IPS-NIHi11 (cell line): ENCODE measurements around the gene NGDN.
"Not testable (repeated sequence)": the region's sequence is repeated elsewhere in the genome, so short reads cannot be mapped to it uniquely, and the experiment has no call there.

Experiments
- DNase-seq: peaks from one replicate; pipeline ENCODE4 v3.0.0; 2012; ENCODE audit warnings: mixed read lengths, low spot score

NGDN gene

GRCh38 chr14:23439107-23439835, 30.2 kb upstream of the NGDN start:
- no peak for DNase-seq

GRCh38 chr14:23441076-23441475, 28.4 kb upstream of the NGDN start:
- no peak for DNase-seq

- DNase-seq = peak; percentile 61
Observed at GRCh38 chr14:23442721-23443356, 26.7 kb upstream of the NGDN start.

DNA sequence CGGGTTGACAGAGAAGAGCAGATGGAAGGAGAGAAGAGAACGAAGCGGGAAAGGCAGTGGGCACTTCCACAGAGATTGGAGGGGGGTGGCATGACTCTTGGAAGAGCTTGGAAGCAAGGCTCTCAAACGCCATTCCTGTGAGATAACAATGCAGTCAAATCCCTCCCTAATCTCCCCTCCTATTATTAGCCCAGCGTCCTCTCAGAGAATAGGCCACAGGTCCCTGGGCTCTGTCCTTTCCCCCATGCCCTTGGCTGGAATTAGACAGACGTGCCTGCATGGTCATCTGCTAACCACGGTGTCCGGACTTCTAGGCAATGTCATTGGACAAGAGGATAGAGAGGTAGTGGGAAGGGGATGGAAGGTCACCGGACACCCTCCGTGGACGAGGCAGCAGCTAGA, 26.1 kb upstream of the NGDN start:
- DNase-seq = no peak

GRCh38 chr14:23443881-23444280, 25.6 kb upstream of the NGDN start:
- DNase-seq = no peak

GRCh38 chr14:23444314-23444713, 25.2 kb upstream of the NGDN start:
- no peak for DNase-seq

DNA sequence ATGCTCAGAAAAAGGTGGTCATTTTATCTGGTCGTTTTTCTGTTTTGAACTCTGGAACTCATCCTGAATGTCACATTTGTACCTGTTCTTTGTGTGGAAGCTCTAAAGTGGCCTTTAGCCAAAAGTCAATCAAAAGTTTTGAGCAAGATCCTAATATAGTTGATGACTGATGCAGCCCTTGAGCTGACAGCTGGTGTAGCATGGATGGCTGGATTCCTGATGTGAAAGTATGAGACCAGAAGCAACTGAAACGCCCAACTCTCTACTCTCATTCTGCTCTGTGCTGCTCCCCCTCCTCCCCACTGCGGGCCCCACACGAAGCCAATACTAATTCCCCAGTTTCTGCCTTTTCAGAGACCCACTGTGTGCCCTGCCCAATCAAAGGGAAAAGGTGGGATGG, 23.7 kb upstream of the NGDN start:
- DNase-seq = no peak

DNA sequence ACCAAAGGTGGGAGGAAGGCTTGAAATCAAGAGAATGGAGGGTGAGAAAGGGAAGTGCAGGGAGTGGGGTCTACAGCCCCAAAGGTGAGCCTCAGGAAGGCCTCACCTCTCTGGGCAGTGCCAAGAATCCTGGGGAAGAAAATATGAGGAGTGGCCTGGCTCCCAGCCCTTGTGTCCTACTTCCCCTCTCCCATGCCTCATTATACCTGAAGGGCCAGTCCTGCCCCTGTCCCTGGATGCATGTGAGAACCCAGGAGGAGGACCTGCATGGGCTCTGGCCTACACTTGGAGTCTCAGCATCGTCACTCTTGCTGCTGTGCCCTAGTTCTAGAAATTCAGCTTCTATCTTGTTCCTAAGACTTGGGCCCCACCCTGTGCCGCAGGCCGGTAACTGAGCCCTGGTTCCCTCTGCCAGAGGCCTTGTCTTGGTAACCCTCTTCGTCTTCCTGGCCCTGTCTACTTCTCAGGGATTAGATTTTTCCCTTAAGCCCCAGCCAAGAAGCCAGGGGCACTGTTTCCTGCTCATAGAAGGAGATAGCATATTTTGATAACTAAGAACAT, 23.1 kb upstream of the NGDN start:
- DNase-seq = no peak

DNA sequence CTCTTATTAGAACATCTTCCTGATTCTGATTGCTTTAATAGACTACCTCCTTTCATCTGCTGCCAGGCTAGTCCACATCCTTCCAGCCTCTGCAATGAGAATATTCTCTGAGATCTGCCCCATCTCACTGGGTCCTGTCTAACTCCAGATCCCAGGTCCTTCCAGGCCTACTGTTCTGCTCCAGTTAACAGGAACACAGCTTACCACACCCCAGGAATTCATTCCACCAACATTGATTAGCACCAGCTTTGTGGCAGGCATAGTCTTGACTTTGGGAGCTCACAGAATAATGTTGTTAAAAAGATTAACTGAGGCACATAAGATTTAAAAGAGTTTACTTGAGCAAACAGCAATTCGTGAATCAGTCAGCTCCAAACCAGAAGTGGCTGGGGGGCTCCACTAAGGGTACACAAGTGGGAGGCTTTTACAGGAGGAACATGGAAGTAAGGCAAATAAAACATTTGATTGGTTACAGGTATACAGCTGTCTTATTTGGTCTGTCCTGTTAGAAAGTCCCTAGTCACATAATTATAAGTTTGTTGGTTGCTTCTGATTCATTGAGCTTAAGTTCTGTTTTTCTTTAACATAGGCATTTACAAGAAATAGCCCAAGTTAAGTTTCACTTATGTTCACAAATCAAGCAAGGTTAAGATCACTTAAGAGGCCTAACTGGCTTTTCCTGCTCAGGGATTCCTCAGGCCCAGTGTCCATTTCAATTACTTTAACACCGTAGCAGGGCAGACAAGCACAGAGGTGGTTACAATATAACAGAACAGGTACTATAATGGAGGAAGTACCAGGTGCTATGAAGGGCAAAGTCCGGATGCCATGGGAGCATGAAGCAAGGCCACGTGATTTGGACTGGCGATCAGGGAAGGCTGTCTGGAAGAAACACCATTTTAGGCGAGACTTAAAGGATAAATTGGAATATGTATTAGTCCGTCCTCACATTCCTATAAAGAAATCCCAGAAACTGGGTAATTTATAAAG, 21.8 kb upstream of the NGDN start:
- no peak for DNase-seq

- no peak for DNase-seq
Observed at GRCh38 chr14:23449314-23449713, 20.2 kb upstream of the NGDN start.

DNA sequence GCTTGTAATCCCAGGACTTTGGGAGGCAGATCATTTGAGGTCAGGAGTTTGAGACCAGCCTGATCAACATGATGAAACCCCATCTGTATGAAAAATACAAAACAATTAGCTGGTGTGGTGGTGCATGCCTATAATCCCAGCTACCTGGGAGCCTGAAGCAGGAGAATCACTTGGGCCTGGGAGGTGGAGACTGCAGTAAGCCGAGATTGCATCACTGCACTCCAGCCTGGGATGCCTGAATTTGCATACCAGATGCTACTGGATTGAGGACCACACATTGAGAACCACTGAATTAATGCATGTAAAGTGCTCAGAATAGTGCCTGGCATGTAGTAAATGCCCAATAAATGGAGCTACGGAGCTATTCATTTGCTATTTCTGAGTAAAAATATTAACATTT, 19.1 kb upstream of the NGDN start:
- DNase-seq = no peak

DNA sequence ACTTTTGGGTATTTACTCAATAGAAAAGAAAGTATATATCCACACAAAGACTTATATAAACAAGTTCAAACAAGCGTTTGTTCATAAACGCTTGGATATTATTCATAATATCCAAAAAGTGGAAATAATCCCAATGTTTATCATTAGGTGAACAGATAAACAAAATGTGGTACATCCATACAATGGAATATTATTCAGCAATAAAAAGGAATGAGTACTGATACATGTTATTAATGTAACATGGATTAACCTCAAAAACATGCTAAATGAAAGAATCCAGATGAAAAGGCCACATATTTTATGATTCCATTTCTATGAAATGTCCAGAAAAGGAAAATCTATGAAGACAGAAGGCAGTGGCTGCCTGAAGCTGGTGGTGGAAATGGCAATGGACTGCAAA, 17.3 kb upstream of the NGDN start:
- no peak for DNase-seq

DNA sequence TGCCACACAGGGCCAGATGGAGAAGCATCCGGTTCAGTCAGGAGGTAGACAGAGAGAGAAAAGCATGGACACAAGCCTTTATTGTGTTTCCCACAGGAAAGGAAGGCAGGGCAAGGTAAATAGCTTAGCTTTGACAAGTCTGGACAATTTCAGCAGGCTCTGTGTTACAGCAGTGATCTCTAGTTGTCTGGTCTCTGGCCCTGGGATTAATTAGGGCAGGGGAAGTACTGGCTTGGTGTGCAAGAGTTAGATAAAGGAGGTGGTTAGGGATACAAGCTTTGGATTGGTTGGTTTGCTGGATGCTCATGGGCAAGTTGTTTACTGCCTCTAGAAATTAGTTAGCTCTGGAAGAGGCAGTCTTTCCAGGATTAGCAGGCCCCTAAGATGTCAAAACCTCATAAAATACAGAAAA, 15.1 kb upstream of the NGDN start:
- no peak for DNase-seq

GRCh38 chr14:23456883-23457586, 12.5 kb upstream of the NGDN start:
- not testable (repeated sequence) for DNase-seq

DNA sequence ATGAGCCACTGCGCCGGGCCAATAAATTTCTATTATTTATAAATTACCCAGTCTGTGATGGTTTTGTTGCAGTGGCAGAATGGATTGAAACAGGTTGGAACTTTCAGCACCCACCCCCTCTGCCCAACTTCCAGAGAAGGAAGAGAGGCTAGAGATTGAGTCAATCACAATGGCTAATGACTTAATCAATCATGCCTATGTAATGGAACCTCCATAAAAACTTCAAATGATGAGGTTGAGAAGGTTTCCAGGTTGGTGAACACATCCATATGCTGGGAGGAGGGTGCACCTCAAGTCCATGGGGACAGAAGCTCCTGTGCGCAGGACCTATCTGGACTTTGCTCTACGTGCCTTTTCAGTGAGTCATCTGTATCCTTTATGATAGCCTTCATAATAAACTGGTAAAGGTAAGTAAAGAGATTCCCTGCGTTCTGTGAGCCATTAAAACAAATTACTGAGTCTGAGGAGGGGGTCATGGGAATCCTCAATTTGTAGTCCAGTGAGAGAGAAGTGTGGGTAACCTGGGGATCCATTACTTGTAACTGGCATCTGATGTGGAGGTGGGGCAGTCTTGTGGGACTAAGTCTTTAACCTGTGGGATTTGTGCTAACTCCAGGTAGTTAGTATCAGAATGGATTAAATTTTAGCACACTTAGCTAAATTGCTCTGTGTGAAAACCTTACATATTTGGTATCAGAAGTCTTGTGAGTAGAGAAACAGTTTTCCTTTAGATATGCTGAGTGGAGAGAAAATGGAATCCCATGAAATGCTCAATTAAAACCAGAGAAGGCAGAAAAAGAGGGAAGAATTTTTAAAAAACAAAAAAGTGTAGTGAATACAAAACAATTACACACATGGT, 11.7 kb upstream of the NGDN start:
- no peak for DNase-seq

- no peak for DNase-seq
Observed at GRCh38 chr14:23460960-23461359, 8.5 kb upstream of the NGDN start.

GRCh38 chr14:23464700-23465099, 4.8 kb upstream of the NGDN start:
- no peak for DNase-seq

DNA sequence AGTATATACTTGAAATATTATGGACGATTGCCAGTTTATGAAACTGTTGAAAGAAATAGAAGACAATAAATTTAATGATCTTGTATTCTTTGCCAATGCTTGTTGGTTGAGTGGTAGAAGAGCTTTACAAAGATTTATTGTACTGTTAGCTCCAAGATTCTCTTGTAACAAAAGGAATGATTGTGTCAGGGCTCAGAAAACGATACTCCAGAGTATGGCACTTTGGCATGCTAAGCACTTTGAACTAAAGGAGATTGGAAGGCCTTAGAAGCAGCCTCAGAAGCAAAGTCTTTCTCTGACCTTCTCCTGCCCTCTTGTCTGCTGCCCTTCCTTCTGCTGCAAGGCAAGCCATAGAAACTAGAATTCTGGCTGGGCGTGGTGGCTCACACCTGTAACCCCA, 4.2 kb upstream of the NGDN start:
- DNase-seq = no peak

DNA sequence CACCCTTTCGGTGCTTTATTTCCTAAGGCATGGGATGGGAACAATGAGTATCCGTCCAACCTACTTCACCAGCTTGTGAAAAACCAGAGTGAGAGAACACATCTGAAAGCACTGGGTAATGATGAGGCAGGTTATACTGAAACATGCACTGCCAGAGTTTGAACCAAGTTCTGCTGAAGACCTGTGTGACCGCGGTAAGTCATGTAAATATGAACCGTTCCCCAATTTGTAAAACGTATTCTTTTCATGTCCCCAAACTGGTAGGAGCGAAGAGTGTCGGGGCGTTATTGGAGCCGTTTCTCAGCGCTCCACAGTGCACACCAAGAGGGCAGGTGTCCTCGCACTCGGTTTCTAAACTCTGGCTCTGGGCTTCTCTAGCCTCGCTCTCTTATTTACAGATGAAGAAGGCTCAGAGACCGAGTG, 788 bp upstream of the NGDN start:
- no peak for DNase-seq

DNA sequence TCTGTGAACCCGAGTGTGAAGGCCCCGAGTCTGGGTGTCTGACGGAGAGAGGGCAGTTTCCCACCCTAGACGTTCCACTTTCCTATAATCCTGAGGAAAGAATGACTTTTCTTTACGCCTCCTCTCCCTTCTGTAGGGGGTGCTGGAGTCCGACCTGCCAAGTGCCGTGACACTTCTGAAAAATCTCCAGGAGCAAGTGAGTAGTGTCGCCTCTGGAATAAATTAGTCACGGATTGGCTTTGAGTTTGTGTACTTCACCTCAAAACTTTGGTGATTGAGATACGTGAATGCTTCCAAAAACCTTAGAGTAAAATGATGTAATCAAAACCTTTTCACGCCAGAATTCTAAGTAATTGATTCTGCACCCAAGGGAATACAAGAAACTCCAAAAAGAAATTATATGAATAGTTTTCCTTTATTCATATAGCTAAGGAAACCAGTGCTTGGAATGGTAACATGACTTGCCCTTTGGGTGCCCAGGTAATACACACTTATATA, 452 bp downstream of the NGDN start:
- no peak for DNase-seq

DNA sequence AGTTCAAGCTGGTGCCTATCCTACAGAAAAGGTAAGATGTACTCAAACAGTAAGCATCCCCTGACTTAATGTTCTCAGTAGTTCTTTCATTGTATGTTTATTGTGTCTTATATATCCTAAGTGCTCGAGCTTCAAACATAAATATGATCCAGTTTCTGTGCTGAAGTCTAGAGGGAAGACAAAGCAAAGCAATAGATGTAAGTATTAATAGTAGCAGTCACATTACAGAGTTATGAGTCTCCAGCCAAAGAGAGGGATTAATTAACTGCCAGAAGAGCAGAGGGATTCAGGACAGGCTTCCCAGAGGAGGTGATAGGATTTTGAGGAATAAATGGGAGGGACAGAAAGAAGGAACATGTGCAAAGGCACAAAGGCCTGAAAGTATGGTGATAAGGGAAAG, 1.4 kb downstream of the NGDN start:
- no peak for DNase-seq
